COLO668 (cell line): ENCODE measurements around the gene DNAH17.
A peak's percentile ranks its signal among the peaks of the same experiment; 100 is the strongest.

Source experiments
- DNase-seq: peaks from one replicate; lab custom pipeline; 2025; ENCODE audit not compliant: unreplicated experiment; lab: John Stamatoyannopoulos, UW

Gene DNAH17

GRCh38 chr17:78418326-78419026 lies 158.7 kb downstream of the DNAH17 start:
- DNase-seq = no peak

- DNase-seq = no peak
Measured at GRCh38 chr17:78417531-78417909, 159.7 kb downstream of the DNAH17 start.

GRCh38 chr17:78416791-78417530 lies 160.2 kb downstream of the DNAH17 start:
- no peak for DNase-seq

GRCh38 chr17:78415821-78416711 lies 161.1 kb downstream of the DNAH17 start:
- DNase-seq = no peak

GRCh38 chr17:78414178-78415162 lies 162.7 kb downstream of the DNAH17 start:
- DNase-seq = no peak

GRCh38 chr17:78412403-78412802 lies 164.8 kb downstream of the DNAH17 start:
- peak; percentile 12 for DNase-seq

GRCh38 chr17:78411241-78411857 lies 165.8 kb downstream of the DNAH17 start:
- no peak for DNase-seq

- peak; percentile 90 for DNase-seq
Measured at GRCh38 chr17:78409191-78409928, 167.8 kb downstream of the DNAH17 start.

- DNase-seq = peak; percentile 36
Measured at GRCh38 chr17:78408476-78409050, 168.6 kb downstream of the DNAH17 start.

GRCh38 chr17:78407387-78408000 lies 169.7 kb downstream of the DNAH17 start:
- DNase-seq = peak; percentile 39

GRCh38 chr17:78406920-78407319 lies 170.3 kb downstream of the DNAH17 start:
- no peak for DNase-seq

GRCh38 chr17:78406396-78406795 lies 170.8 kb downstream of the DNAH17 start:
- DNase-seq = no peak

- no peak for DNase-seq
Measured at GRCh38 chr17:78403822-78404221, 173.4 kb downstream of the DNAH17 start.

GRCh38 chr17:78401891-78402290 lies 175.3 kb downstream of the DNAH17 start:
- DNase-seq = no peak

- DNase-seq = peak; percentile 12
Measured at GRCh38 chr17:78401246-78401645, 175.9 kb downstream of the DNAH17 start.

- no peak for DNase-seq
Measured at GRCh38 chr17:78400581-78401240, 176.5 kb downstream of the DNAH17 start.

- DNase-seq = peak; percentile 70
Measured at GRCh38 chr17:78399693-78400144, 177.5 kb downstream of the DNAH17 start.
